GM21786 (cell line): ENCODE measurements around the gene EIF4EBP2.

Experiments used
- ATAC-seq: cut with Tn5 transposase; IDR thresholded peaks from one replicate; pipeline ENCODE4 v1.9.1; 2021; ENCODE audit not compliant: unreplicated experiment

EIF4EBP2 gene

GRCh38 chr10:70459774-70460490 is 56.0 kb downstream of the EIF4EBP2 start:
- no peak for ATAC-seq

- peak; percentile 58 for ATAC-seq
Measured at GRCh38 chr10:70461397-70462348, 57.7 kb downstream of the EIF4EBP2 start.

GRCh38 chr10:70462349-70462984 is 58.5 kb downstream of the EIF4EBP2 start:
- no peak for ATAC-seq

GRCh38 chr10:70465278-70465677 is 61.3 kb downstream of the EIF4EBP2 start:
- no peak for ATAC-seq

- ATAC-seq, result no peak
Measured at GRCh38 chr10:70465832-70466231, 61.9 kb downstream of the EIF4EBP2 start.

GRCh38 chr10:70466951-70467350 is 63.0 kb downstream of the EIF4EBP2 start:
- ATAC-seq, result no peak

GRCh38 chr10:70472799-70473454 is 69.0 kb downstream of the EIF4EBP2 start:
- no peak for ATAC-seq

GRCh38 chr10:70474780-70475179 is 70.8 kb downstream of the EIF4EBP2 start:
- no peak for ATAC-seq

- ATAC-seq, result no peak
Measured at GRCh38 chr10:70475661-70476060, 71.7 kb downstream of the EIF4EBP2 start.

- no peak for ATAC-seq
Measured at GRCh38 chr10:70476249-70477035, 72.5 kb downstream of the EIF4EBP2 start.

GRCh38 chr10:70477661-70478162 is 73.8 kb downstream of the EIF4EBP2 start:
- no peak for ATAC-seq
